HepG2 (cell line): ENCODE data around the gene TAOK3. TPM values are rescaled to one million over a fixed set of nuclear protein-coding genes. Genes with fewer than 3 reads are reported as not detected.
A peak's percentile ranks its signal among the peaks of the same experiment; 100 is the strongest.

ENCODE experiments used
- ERF ChIP-seq: IDR thresholded peaks from 2 replicates; pipeline ENCODE4 v1.6.1; 2018; ENCODE audit warnings: missing biosample characterization, missing genetic modification reagents
- FOSL2 ChIP-seq: sonication (generic); formaldehyde crosslinking; IDR thresholded peaks from 2 replicates; pipeline ENCODE4 v1.4.0; 2020; ENCODE audit warnings: missing genetic modification reagents
- HCFC1 ChIP-seq: fragments of 150-350 bp; IDR thresholded peaks from 2 replicates; pipeline ENCODE4 v1.6.1; 2014; ENCODE audit warnings: low read depth, low read length
- HDAC2 ChIP-seq: sonication (generic); formaldehyde crosslinking; IDR thresholded peaks from 2 replicates; pipeline ENCODE4 v1.4.0; 2020; ENCODE audit warnings: missing genetic modification reagents
- JUN ChIP-seq: sonication (generic); formaldehyde crosslinking; IDR thresholded peaks from 2 replicates; pipeline ENCODE4 v1.4.0; 2020; ENCODE audit warnings: mild to moderate bottlenecking, missing genetic modification reagents
- KAT7 ChIP-seq: IDR thresholded peaks from 2 replicates; pipeline ENCODE4 v1.6.1; 2018; ENCODE audit warnings: borderline replicate concordance, missing compliant biosample characterization
- MYC ChIP-seq: sonication (generic); formaldehyde crosslinking; IDR thresholded peaks from 2 replicates; pipeline ENCODE4 v1.9.0; 2021; ENCODE audit warnings: missing genetic modification reagents, borderline replicate concordance
- SNAPC4 ChIP-seq: sonication (generic); formaldehyde crosslinking; IDR thresholded peaks from 2 replicates; pipeline ENCODE4 v1.4.0; 2020; ENCODE audit warnings: mild to moderate bottlenecking, missing genetic modification reagents
- THYN1 ChIP-seq: sonication (generic); formaldehyde crosslinking; IDR thresholded peaks from 2 replicates; pipeline ENCODE4 v1.8.1; 2023; ENCODE audit warnings: low read depth, mild to moderate bottlenecking, moderate library complexity, missing genetic modification reagents, borderline replicate concordance
- ZIK1 ChIP-seq: sonication (generic); formaldehyde crosslinking; IDR thresholded peaks from 2 replicates; pipeline ENCODE4 v1.5.0; 2020; ENCODE audit warnings: mild to moderate bottlenecking, low read depth, missing genetic modification reagents, borderline replicate concordance
- ZNF136 ChIP-seq: sonication (generic); formaldehyde crosslinking; IDR thresholded peaks from 2 replicates; pipeline ENCODE4 v1.8.1; 2022; ENCODE audit warnings: low read depth, mild to moderate bottlenecking, moderate library complexity, missing genetic modification reagents
- ZNF232 ChIP-seq: sonication (generic); formaldehyde crosslinking; IDR thresholded peaks from 2 replicates; pipeline ENCODE4 v1.4.0; 2020; ENCODE audit warnings: missing genetic modification reagents, borderline replicate concordance
- ZNF44 ChIP-seq: sonication (generic); formaldehyde crosslinking; IDR thresholded peaks from 2 replicates; pipeline ENCODE4 v1.5.1; 2020; ENCODE audit warnings: mild to moderate bottlenecking, missing genetic modification reagents
- ZNF468 ChIP-seq: sonication (generic); formaldehyde crosslinking; IDR thresholded peaks from 2 replicates; pipeline ENCODE4 v1.8.0; 2022; ENCODE audit warnings: mild to moderate bottlenecking, moderate library complexity, missing genetic modification reagents
- polyA plus RNA-seq, 8 experiments: library from polyadenylated mRNA; depleted of rRNA in 3 of 8; stranded (reverse) in 7 of 8; unstranded in 1 of 8; fragments of >200 nt; fragmentation: Illumina TruSeq in 4 of 8; extraction: Trizol in 4 of 8; gene quantifications; 2 replicates each; pipeline versions ENCODE4 v1.2.1 to v1.2.3, GENCODE V29; 2011 to 2016; ENCODE audit warnings: low read depth in 4 of 8, missing spikeins in 1 of 8, mixed read lengths in 1 of 8; ENCODE audit not compliant: insufficient read depth in 1 of 8
- total RNA-seq, 5 experiments: library from RNA; depleted of rRNA; stranded (reverse); fragments of >200 nt; fragmentation: Illumina TruSeq; extraction: Trizol; gene quantifications; 2 replicates each; pipeline ENCODE4 v1.2.3, GENCODE V29; 2016; ENCODE audit warnings: low read depth in 1 of 5
- TF ChIP-seq, protein P1 (sequence below): sonication (generic); formaldehyde crosslinking; IDR thresholded peaks from 2 replicates; pipeline ENCODE4 v1.8.0; 2022; ENCODE audit warnings: low read depth, missing genetic modification reagents
- TF ChIP-seq, protein P2 (sequence below): sonication (generic); formaldehyde crosslinking; IDR thresholded peaks from 2 replicates; pipeline ENCODE4 v1.9.0; 2021; ENCODE audit warnings: mild to moderate bottlenecking, missing genetic modification reagents

TAOK3 gene
- total and polyA plus RNA-seq, 2 of the 13 experiments (the other 11 are each of a cell fraction or from before 2014, with no cell fraction given) = 10.4 to 12.3 TPM

DNA sequence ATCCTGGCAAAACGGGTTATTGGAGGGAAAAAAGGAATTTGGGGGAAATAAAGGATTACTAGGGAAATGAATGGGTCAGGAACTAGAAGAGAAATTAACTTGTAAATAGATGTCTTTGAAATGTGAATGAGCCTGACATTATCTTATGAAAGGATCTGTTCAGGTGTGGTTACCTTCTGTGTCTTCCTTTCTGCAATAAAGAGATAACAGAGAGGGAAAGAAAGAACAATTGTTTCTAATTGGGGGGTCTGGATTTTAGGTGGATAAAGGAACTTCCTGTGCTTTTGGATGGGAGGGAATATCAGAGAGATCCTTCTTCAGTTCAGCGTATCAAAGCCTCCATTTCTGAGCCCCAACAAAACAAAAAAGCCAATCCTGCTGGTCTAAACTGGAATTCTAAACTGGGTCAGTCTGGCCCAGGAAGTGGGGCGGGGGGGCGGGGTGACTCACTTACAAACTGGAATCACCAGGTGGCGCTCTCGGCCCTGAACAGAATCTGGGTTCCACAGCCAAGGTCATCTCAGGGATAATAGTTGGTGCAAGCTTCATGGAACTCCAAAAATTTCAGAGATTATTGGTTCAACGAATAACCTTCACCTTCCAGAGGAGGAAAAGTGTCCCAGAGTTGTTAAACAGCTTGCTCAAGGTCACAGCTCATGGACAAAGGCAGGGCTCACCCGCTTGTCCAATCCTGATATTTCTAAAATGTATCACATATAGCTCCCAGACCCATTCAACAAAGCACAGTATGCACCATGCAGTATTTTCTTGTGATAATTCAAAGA lies 251.9 kb downstream of the TAOK3 start (continued):
- TF ChIP-seq, protein P1, sequence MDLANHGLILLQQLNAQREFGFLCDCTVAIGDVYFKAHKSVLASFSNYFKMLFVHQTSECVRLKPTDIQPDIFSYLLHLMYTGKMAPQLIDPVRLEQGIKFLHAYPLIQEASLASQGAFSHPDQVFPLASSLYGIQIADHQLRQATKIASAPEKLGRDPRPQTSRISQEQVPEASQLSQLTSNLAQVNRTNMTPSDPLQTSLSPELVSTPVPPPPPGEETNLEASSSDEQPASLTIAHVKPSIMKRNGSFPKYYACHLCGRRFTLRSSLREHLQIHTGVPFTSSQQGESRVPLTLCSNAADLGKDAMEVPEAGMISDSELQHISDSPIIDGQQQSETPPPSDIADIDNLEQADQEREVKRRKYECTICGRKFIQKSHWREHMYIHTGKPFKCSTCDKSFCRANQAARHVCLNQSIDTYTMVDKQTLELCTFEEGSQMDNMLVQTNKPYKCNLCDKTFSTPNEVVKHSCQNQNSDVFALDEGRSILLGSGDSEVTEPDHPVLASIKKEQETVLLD (CRISPR knock-in tag) = no peak
- TF ChIP-seq KAT7 (CRISPR knock-in tag) (no peak), ZNF468 (CRISPR knock-in tag) (no peak), ERF (CRISPR knock-in tag) (peak; percentile 30; the same call in 1 of the 2 replicates), MYC (CRISPR knock-in tag) (no peak), ZNF136 (CRISPR knock-in tag) (no peak; the same call in 1 of the 2 replicates), FOSL2 (peak; percentile 79), ZNF44 (CRISPR knock-in tag) (no peak), JUN (CRISPR knock-in tag) (peak; percentile 66; the same call in 1 of the 2 replicates), THYN1 (CRISPR knock-in tag) (no peak), ZIK1 (no peak), HDAC2 (CRISPR knock-in tag) (peak; percentile 60; the same call in 1 of the 2 replicates), ZNF232 (CRISPR knock-in tag) (no peak), HCFC1 (no peak), SNAPC4 (0 out of 2 replicates have a peak, but pooled peaks have one; percentile 32)
- TF ChIP-seq, protein P2, sequence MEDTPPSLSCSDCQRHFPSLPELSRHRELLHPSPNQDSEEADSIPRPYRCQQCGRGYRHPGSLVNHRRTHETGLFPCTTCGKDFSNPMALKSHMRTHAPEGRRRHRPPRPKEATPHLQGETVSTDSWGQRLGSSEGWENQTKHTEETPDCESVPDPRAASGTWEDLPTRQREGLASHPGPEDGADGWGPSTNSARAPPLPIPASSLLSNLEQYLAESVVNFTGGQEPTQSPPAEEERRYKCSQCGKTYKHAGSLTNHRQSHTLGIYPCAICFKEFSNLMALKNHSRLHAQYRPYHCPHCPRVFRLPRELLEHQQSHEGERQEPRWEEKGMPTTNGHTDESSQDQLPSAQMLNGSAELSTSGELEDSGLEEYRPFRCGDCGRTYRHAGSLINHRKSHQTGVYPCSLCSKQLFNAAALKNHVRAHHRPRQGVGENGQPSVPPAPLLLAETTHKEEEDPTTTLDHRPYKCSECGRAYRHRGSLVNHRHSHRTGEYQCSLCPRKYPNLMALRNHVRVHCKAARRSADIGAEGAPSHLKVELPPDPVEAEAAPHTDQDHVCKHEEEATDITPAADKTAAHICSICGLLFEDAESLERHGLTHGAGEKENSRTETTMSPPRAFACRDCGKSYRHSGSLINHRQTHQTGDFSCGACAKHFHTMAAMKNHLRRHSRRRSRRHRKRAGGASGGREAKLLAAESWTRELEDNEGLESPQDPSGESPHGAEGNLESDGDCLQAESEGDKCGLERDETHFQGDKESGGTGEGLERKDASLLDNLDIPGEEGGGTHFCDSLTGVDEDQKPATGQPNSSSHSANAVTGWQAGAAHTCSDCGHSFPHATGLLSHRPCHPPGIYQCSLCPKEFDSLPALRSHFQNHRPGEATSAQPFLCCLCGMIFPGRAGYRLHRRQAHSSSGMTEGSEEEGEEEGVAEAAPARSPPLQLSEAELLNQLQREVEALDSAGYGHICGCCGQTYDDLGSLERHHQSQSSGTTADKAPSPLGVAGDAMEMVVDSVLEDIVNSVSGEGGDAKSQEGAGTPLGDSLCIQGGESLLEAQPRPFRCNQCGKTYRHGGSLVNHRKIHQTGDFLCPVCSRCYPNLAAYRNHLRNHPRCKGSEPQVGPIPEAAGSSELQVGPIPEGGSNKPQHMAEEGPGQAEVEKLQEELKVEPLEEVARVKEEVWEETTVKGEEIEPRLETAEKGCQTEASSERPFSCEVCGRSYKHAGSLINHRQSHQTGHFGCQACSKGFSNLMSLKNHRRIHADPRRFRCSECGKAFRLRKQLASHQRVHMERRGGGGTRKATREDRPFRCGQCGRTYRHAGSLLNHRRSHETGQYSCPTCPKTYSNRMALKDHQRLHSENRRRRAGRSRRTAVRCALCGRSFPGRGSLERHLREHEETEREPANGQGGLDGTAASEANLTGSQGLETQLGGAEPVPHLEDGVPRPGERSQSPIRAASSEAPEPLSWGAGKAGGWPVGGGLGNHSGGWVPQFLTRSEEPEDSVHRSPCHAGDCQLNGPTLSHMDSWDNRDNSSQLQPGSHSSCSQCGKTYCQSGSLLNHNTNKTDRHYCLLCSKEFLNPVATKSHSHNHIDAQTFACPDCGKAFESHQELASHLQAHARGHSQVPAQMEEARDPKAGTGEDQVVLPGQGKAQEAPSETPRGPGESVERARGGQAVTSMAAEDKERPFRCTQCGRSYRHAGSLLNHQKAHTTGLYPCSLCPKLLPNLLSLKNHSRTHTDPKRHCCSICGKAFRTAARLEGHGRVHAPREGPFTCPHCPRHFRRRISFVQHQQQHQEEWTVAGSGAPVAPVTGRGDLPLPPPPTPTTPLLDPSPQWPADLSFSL (CRISPR knock-in tag) = no peak
